Heart left ventricle (tissue), 16 donors: ENCODE data around the gene LRP1B. TPM values are rescaled to one million over a fixed set of nuclear protein-coding genes. Genes with fewer than 3 reads are reported as not detected.

Source experiments
- ATAC-seq, 4 donors: fragments of 200-7000 bp; cut with Tn5 transposase; one replicate each; pipeline ENCODE4 v1.9.1; 2020 to 2022; ENCODE audit warnings: moderate library complexity in 4 of 4, mild to moderate bottlenecking in 3 of 4, moderate number of reproducible peaks in 1 of 4
- DNase-seq, 5 donors: peaks; one replicate each; pipeline ENCODE4 v3.0.0-alpha.2; 2020
- H3K27ac ChIP-seq, 12 donors: fragments of 200-600 bp; sonication (generic) in 4 of 12; one replicate each; pipeline versions ENCODE4 v1.5.0 to v1.8.0; 2016 to 2022; ENCODE audit warnings: mild to moderate bottlenecking in 2 of 12
- H3K27me3 ChIP-seq, 9 donors: fragments of 200-600 bp; sonication (generic) in 2 of 9; one replicate each; pipeline versions ENCODE4 v1.5.1 to v1.8.0; 2016 to 2022; ENCODE audit warnings: mild to moderate bottlenecking in 3 of 9
- H3K36me3 ChIP-seq, 9 donors: fragments of 200-600 bp; sonication (generic) in 2 of 9; one replicate each; pipeline versions ENCODE4 v1.5.0 to v1.8.0; 2018 to 2022; ENCODE audit warnings: mild to moderate bottlenecking in 2 of 9
- H3K4me1 ChIP-seq, 12 donors: fragments of 200-600 bp; sonication (generic) in 4 of 12; one replicate each; pipeline versions ENCODE4 v1.5.0 to v1.8.0; 2016 to 2022; ENCODE audit warnings: mild to moderate bottlenecking in 3 of 12
- H3K4me3 ChIP-seq, 12 donors: fragments of 200-600 bp; sonication (generic) in 4 of 12; one replicate each; pipeline versions ENCODE4 v1.5.0 to v1.8.0; 2017 to 2022; ENCODE audit warnings: mild to moderate bottlenecking in 9 of 12, moderate library complexity in 4 of 12
- H3K9me3 ChIP-seq, 12 donors: fragments of 200-600 bp; sonication (generic) in 4 of 12; one replicate each; pipeline versions ENCODE4 v1.5.0 to v1.8.0; 2016 to 2022; ENCODE audit warnings: mild to moderate bottlenecking in 1 of 12
- CTCF ChIP-seq, 12 donors: fragments of 200-600 bp; sonication (generic) in 4 of 12; IDR thresholded peaks; one replicate each; pipeline versions ENCODE4 v1.5.0 to v1.8.0; 2018 to 2022; ENCODE audit warnings: antibody characterized with exemption in 12 of 12, mild to moderate bottlenecking in 5 of 12
- POLR2A ChIP-seq, 2 donors: fragments of 450-650 bp; IDR thresholded peaks; one replicate each; pipeline ENCODE4 v1.6.1; 2017; ENCODE audit warnings: antibody characterized with exemption in 2 of 2, mild to moderate bottlenecking in 2 of 2, moderate library complexity in 2 of 2
- WGBS, 4 donors: extraction: QIAGEN DNeasy Blood & Tissue Kit in 2 of 4; methylation state at CpG; one replicate each; pipeline versions ENCODE4 v1.1.5 to v1.1.7; 2013 to 2018; 5-methylcytosine and 5-hydroxymethylcytosine counted together
- intact Hi-C, 10 donors: fragments of 100-400 bp; cut with DNase I; formaldehyde crosslinking; loops; one replicate each; pipeline versions ENCODE4 v1.11.1 to v1.14.2; 2022
- polyA plus RNA-seq, 2 donors: library from polyadenylated mRNA; stranded (reverse); fragments of 200-250 nt; gene quantifications; one replicate each; pipeline ENCODE4 v1.2.3, GENCODE V29; 2013
- total RNA-seq, 9 donors: library from RNA; depleted of rRNA in 2 of 9; stranded (reverse); fragments of >200 nt in 2 of 9; fragmentation: NEBNext Ultra II Directional in 3 of 9; extraction: Animal tissue kit (Norgen Biotek cat#: 25700) in 3 of 9; gene quantifications; one replicate each; pipeline versions ENCODE4 v1.1.0 to v1.2.4, GENCODE V29; 2016 to 2023
- donor health status: ischemic (EF 13 %, LVEDD 7.1; RV severe dilation, severe dysfunction).
- donor health status: healthy with polysubstance abuse.
- donor health status: DM: no; HTN: yes; CAD: no.
- donor health status: DM: no; HTN: no; CAD: no.
- donor health status: ischemic (EF 25% LVEDD 6.9; RV normal size, moderate dysfunction).
- donor health status: ischemic (EF 25% LVEDD 5.7; RV mildly dilated, moderate dysfunction).
- donor health status: healthy.
- donor health status: DM: yes; HTN: yes; CAD: no.
- donor health status: ischemic (EF 35%, LVEDD 5.7; RV mildly dilated, moderate dysfunction).
- donor health status: nonischemic (EF 11% LVEDD 7.7; RV severe dilation, severe dysfunction).
- donor health status: DM: yes; HTN: yes; CAD: no.
- donor health status: PGD.
- donor health status: ischemic (EF 29% LVEDD 5.4; RV normal size, mild dysfunction).
- donor health status: nonischemic (EF 23%, LVEDD 6.1; RV moderate dilation, normal function).

The LRP1B gene
- total and polyA plus RNA-seq, 11 donors: 0.01 to 0.19 (median 0.11) TPM; not detected in 2

- DNase-seq (no peak), ATAC-seq (no peak)
- intact Hi-C loops: no loop called here
- Histone ChIP-seq H3K27me3 (no peaks in the 10 kb centered on the region), H3K9me3 (no peaks in the 10 kb centered on the region), H3K36me3 (no peaks in the 10 kb centered on the region), H3K4me3 (no peak overlapping the region), H3K27ac (no peak overlapping the region), H3K4me1 (no peaks in the 10 kb centered on the region)
- TF ChIP-seq CTCF (IDR thresholded peaks at IDR 0.05) (no peak), POLR2A (IDR thresholded peaks at IDR 0.05) (no peak)
These were observed 1025.1 kb downstream of the LRP1B start for GRCh38 chr2:141105763-141106162.

- H3K36me3 ChIP-seq: no peaks in the 10 kb centered on the region
- intact Hi-C loops: no loop called here
- H3K4me1 ChIP-seq: no peaks in the 10 kb centered on the region
- 2 to 97% (median 95%) methylated on average over 1 of the region's 1 CpG for WGBS, 4 donors
- ATAC-seq (no peak), DNase-seq (no peak)
- no peak overlapping the region for H3K27ac ChIP-seq
- TF ChIP-seq CTCF (IDR thresholded peaks at IDR 0.05): no peak
- no peak for TF ChIP-seq POLR2A (IDR thresholded peaks at IDR 0.05)
- H3K4me3 ChIP-seq: no peak overlapping the region
- no peaks in the 10 kb centered on the region for H3K9me3 ChIP-seq
- no peaks in the 10 kb centered on the region for H3K27me3 ChIP-seq
These were observed 1027.6 kb downstream of the LRP1B start for GRCh38 chr2:141103216-141103615.

GRCh38 chr2:141079231-141079630 lies 1051.6 kb downstream of the LRP1B start:
- Histone ChIP-seq H3K36me3 (no peaks in the 10 kb centered on the region), H3K4me3 (no peak overlapping the region), H3K27ac (no peak overlapping the region), H3K9me3 (peaks cover 0 to 3% (median 0%) of the 10 kb centered on the region in 12 donors), H3K4me1 (peaks cover 0 to 4% (median 0%) of the 10 kb centered on the region in 12 donors), H3K27me3 (no peaks in the 10 kb centered on the region)
- ATAC-seq (no peak), DNase-seq (no peak)
- 63 to 81% (median 72%) methylated on average over 1 of the region's 1 CpG for WGBS, 4 donors
- TF ChIP-seq CTCF (IDR thresholded peaks at IDR 0.05): no peak
- no peak for TF ChIP-seq POLR2A (IDR thresholded peaks at IDR 0.05)
- intact Hi-C loops: no loop called here

- Histone ChIP-seq H3K4me3 (no peak overlapping the region), H3K27ac (no peak overlapping the region), H3K36me3 (no peaks in the 10 kb centered on the region), H3K27me3 (no peaks in the 10 kb centered on the region), H3K4me1 (peaks cover 0 to 4% (median 0%) of the 10 kb centered on the region in 12 donors), H3K9me3 (peaks cover 0 to 3% (median 0%) of the 10 kb centered on the region in 12 donors)
- ATAC-seq: no peak
- DNase-seq: no peak
- no peak for TF ChIP-seq POLR2A (IDR thresholded peaks at IDR 0.05)
- TF ChIP-seq CTCF (IDR thresholded peaks at IDR 0.05): no peak
- intact Hi-C loops: no loop called here
These were observed 1055.1 kb downstream of the LRP1B start for GRCh38 chr2:141075753-141076152.
